ENCODE data around the gene EML6. TPM values are rescaled to one million over a fixed set of nuclear protein-coding genes. Genes with fewer than 3 reads are reported as not detected.
"Not testable (repeated sequence)": the region's sequence is repeated elsewhere in the genome, so short reads cannot be mapped to it uniquely, and the experiment has no call there.

Gene EML6
- total RNA-seq, 2 donors from 2014 or later = 0.46 to 10.7 TPM

DNA sequence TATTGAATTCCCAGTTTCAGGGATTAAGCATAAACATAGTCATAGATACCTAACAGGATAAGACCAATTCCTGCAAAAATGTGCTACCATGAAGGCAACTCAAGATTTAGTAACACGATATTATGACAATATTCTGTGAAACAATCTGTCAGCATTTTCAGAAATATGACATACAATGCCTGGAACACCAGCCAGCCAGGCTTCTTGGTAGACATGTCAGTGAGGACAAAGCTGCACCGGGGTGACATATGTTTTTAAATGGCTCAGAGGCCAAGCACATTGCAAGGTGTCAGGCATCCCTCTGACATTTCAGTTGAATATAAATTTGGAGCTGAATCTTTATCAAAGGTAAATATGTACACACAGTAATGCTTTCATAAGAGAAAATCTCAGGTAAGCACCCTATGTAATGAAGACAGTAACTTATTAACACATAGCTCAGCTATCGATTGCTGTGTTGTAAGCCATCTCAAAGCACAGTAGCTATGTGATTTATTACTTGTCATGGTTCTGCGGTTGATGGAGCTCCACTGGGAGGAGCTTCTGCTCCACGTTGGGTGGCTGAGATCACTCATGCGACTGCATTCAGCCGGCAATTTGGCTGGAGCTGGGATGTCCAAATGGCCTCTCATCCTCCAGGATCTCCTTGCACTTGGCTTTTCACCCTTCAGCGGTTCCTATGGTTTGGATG lies 31.9 kb upstream of the EML6 start:
- intact Hi-C loops (cut with DNase I) = no loop called here

DNA sequence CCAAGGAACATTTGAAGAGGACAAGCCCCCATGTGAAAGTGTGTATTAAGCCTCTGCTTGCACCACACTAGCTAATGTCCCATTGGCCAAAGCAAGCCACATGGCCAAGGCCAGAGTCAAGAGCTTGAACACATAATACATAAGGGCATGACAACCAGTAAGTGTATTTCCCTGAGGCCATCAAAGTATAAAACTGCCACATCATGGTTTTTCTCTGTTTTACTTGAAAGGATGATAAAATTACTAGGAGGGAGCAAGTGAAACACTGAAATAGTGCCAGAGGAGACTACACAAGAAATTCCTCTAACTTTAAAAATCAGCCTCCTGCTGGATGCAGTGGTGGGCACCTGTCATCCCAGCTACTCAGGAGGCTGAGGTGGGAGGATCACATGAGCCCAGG lies 30.9 kb upstream of the EML6 start:
- TF ChIP-seq CTCF (IDR thresholded peaks at IDR 0.05) (no peak), POLR2A (IDR thresholded peaks at IDR 0.05) (no peak), POLR2AphosphoS5 (IDR thresholded peaks at IDR 0.05) (no peak)
- DNase-seq (ENCODE audit: low spot score) = no peak

More for the DNA sequence above, 31.9 kb upstream of the EML6 start:
- H3K4me1 ChIP-seq (replicated peaks) = no peaks in the 10 kb centered on the region
- no peaks in the 10 kb centered on the region for H3K36me3 ChIP-seq
- H3K27ac ChIP-seq = no peak overlapping the region
- WGBS = 86% methylated on average over 8 of the region's 8 CpGs
- H3K9me3 ChIP-seq = no peaks in the 10 kb centered on the region
- no peak for DNase-seq (ENCODE audit: low spot score)
- H3K27me3 ChIP-seq (replicated peaks; ENCODE audit: insufficient read depth) = no peaks in the 10 kb centered on the region
- H3K4me3 ChIP-seq = no peak overlapping the region
- TF ChIP-seq CTCF (IDR thresholded peaks at IDR 0.05) = no peak
- TF ChIP-seq POLR2AphosphoS5 (IDR thresholded peaks at IDR 0.05) = no peak
- TF ChIP-seq POLR2A (IDR thresholded peaks at IDR 0.05) = no peak

GRCh38 chr2:54695378-54695777 lies 28.1 kb upstream of the EML6 start:
- TF ChIP-seq CTCF (IDR thresholded peaks at IDR 0.05) = no peak
- TF ChIP-seq POLR2A (IDR thresholded peaks at IDR 0.05) = no peak
- no peak for TF ChIP-seq POLR2AphosphoS5 (IDR thresholded peaks at IDR 0.05)
- Histone ChIP-seq H3K36me3 (no peaks in the 10 kb centered on the region), H3K27ac (no peak overlapping the region), H3K4me1 (replicated peaks) (no peaks in the 10 kb centered on the region), H3K27me3 (replicated peaks; ENCODE audit: insufficient read depth) (no peaks in the 10 kb centered on the region), H3K4me3 (no peak overlapping the region), H3K9me3 (no peaks in the 10 kb centered on the region)
- DNase-seq (ENCODE audit: low spot score) = no peak
- intact Hi-C loops (cut with DNase I) = no loop called here
- 92% methylated on average over 4 of the region's 4 CpGs for WGBS

More for the DNA sequence above, 30.9 kb upstream of the EML6 start:
- Histone ChIP-seq H3K27me3 (replicated peaks; ENCODE audit: insufficient read depth) (no peaks in the 10 kb centered on the region), H3K4me1 (replicated peaks) (no peaks in the 10 kb centered on the region), H3K9me3 (no peaks in the 10 kb centered on the region), H3K27ac (no peak overlapping the region), H3K36me3 (no peaks in the 10 kb centered on the region), H3K4me3 (no peak overlapping the region)
- intact Hi-C loops (cut with DNase I) = no loop called here

- no peak overlapping the region for H3K27ac ChIP-seq
- no peaks in the 10 kb centered on the region for H3K36me3 ChIP-seq
- intact Hi-C loops (cut with DNase I) = no loop called here
- no peak for DNase-seq (ENCODE audit: low spot score)
- 100% methylated on average over 1 of the region's 1 CpG for WGBS
- no peak overlapping the region for H3K4me3 ChIP-seq
- TF ChIP-seq POLR2AphosphoS5 (IDR thresholded peaks at IDR 0.05) (no peak), CTCF (IDR thresholded peaks at IDR 0.05) (no peak), POLR2A (IDR thresholded peaks at IDR 0.05) (no peak)
- H3K27me3 ChIP-seq (replicated peaks; ENCODE audit: insufficient read depth) = no peaks in the 10 kb centered on the region
- H3K4me1 ChIP-seq (replicated peaks) = no peaks in the 10 kb centered on the region
- H3K9me3 ChIP-seq = no peaks in the 10 kb centered on the region
Measured at GRCh38 chr2:54697934-54698333, 25.5 kb upstream of the EML6 start.

DNA sequence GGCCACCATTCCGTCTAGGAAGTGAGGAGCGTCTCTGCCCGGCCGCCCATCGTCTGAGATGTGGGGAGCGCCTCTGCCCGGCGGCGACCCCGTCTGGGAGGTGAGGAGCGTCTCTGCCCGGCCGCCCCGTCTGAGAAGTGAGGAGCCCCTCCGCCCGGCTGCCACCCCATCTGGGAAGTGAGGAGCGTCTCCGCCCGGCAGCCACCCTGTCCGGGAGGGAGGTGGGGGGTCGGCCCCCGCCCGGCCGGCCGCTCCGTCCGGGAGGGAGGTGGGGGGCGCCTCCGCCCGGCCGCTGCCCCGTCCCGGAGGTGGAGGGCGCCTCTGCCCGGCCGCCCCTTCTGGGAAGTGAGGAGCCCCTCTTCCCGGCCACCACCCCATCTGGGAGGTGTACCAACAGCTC lies 24.5 kb upstream of the EML6 start:
- WGBS = 94% methylated on average over 36 of the region's 37 CpGs
- H3K4me1 ChIP-seq (replicated peaks); DNase-seq (ENCODE audit: low spot score); H3K27ac ChIP-seq; H3K27me3 ChIP-seq (replicated peaks; ENCODE audit: insufficient read depth); H3K36me3 ChIP-seq; H3K9me3 ChIP-seq; H3K4me3 ChIP-seq; intact Hi-C loops (cut with DNase I): not testable (repeated sequence)
